ENCODE measurements around the gene GLIS2.

GLIS2 gene

DNA sequence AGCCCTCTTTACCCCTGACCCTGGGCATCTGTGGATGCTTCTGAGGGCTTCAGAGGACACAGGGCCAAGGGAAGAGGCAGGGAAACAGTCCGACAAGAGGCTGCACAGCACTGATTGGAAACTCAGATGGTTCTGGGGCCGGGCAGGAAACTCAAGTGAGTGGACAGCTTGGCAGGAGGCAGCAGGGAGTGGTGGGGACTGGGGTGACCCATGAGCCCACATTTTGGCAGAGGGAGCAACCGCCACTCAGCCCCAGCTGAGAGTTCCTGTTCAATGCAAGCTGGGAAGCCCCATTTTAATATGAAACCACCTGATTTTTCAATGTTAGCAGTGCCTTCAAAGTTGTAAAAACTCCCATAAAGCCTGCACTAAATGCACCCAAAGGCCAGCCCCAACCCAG is 54.3 kb downstream of the GLIS2 start:
- DNase-seq (ENCODE audit: low read depth): no peak

DNA sequence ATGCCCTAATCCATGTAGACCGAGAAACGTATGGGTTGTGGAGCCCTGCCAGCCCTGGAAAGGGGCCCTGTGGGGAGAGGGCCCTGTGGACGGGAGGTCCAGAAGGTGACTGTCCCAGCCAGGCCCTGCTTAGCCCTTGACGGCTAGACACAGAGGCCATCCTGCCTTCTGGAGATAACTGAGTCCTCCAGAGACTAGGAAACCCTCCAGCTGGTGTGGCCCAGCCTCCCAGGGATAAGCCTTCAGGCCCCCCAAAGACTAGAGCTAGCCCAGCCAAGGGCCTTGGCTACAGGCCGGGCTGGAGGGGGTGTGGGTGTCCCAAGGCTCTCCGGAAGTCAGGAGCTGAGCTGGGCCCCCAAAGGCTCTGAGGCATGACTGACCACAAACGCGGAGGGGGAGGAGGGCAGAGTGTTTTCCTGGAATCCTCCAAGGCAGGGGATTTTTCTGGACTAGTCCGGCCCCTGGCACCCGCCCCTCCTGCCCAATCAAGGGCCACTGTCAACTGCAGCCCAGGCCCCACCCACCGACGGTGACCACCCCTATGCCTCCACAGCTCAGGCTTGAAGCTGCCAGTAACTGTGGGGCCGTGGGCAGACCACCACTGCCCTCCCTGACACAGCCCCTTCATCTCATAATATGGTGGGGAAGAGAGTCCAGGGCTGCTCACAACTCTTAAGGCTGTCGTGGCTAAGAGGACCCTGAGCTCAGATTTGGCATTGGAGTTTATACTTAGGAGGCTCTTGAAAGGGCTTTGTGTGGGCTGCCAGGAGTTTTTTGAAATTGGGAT is 54.9 kb downstream of the GLIS2 start:
- no peak for DNase-seq (ENCODE audit: low read depth)

DNA sequence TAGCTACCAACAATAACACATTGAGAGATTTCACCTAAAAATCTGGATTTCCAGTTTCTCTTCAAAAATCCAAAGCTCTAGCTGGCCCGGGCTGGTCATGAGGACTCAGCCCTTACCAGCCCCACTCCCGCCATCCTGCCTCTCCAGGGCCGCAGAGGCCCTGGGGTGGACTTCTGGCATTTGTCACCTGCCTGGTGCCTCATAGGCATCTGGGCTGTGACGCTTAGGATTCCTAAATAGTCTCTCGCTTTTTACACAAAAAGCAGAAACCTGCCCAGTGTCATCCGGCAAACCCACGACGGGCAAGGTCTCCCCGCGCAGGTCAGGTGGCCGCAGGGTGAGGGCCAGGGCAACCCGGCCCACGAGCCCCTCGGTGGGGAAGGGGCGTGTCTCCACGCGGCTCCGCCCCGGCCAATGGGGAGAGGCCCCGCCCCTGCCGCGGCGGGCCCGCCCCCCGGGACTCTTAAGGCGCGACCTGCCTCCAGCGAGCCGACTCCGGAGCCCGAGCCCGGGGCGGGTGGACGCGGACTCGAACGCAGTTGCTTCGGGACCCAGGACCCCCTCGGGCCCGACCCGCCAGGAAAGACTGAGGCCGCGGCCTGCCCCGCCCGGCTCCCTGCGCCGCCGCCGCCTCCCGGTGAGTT is 55.6 kb downstream of the GLIS2 start, which contains the start of gene VASN:
TSS of gene VASN (plus strand) at position 492 of the 644 bp plus-strand sequence. CDS start 9,030 bp downstream, outside the sequence.
- DNase-seq (ENCODE audit: low read depth): peak; percentile 71

DNA sequence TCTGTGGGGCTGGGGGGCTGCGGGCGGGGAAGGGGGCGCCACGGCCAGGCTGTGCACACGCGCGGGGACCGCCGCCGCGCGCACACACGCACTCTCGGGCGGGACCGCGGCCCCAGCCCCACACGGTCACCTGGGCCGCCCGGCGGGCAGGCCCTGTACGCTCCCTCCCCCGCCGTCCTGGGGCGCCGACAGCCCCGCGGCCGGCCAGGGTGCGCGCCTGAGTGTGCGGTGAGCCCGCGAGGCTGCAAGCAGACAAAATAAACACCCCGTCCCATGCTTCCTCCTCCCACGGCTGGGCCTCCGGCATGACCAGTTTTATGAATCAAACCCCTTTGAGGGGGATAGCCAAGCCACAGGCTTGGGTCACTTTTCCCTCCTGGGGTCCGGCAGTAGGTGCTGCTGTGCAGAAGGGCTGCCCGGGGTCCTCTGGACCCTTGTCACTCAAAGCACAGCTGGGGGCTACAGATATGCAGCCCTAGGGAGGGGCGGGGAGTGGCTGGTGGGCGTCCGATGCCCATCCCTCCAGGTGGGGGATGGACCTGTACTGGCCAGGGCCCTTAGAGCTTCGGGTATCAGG is 56.2 kb downstream of the GLIS2 start:
- no peak for DNase-seq (ENCODE audit: low read depth)

DNA sequence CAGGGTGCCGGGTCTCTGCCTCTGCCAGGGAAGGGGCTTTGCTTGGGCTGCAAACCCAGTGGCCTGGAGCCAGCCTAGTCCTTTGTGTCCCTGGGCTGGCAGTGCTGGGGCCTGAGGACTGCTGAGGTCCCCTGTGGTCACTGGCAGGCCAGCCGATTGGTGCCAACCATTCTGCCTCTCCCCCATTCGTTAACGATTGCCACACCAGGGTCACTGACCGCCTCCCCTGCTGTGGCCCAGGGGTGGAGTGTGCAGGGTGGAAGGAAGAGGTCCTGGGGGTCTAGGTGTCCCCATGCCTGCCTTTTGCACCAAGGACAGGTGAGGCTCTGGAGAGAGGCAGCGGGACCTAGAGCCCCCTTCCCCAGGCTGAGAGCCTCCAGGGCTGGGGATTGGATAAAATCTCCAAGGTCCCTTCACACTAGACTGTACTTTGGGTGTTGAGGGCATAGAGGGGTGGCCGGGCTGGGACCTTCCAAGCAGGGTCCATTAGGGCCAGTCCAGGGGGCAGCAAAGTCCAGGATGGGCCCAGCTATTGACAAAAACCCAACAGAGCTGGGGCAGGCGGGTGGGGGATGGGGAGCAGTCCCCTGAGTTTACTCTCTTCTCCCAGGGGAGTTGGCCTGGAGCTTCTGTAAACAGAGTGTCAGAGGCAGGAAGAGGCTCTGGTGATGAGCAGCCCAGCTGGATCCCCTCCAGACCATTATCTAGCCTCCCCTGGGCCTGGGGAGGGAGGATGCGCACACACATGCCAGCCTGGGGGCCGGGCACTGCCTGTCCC is 56.9 kb downstream of the GLIS2 start:
- DNase-seq (ENCODE audit: low read depth): no peak

DNA sequence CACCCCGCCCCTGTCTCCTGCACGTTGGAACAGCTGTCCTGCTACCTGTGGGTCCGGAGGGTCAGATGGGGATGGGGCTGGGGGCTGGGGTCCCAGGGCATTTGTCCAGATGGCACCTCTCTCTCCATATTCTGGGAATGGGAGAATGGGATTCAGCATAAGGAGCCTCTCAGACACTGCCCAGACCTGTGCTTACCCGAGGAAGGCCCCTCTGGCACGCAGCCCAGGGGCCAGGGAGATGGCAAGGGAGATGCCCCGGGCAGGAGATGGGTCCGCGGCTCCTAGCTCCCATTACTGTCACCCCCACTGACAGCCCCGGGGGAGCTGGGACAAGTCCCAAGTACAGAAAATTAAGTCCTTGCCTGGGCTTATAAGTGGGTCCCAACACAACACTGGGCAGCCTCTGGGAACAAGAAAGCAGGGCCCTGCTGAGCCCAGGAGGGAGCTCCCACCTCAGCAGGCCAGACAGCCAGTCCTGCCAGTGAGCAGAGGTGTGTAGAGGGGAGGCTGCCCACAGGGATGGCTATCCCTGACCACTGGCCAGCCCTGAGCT is 57.6 kb downstream of the GLIS2 start:
- no peak for DNase-seq (ENCODE audit: low read depth)

DNA sequence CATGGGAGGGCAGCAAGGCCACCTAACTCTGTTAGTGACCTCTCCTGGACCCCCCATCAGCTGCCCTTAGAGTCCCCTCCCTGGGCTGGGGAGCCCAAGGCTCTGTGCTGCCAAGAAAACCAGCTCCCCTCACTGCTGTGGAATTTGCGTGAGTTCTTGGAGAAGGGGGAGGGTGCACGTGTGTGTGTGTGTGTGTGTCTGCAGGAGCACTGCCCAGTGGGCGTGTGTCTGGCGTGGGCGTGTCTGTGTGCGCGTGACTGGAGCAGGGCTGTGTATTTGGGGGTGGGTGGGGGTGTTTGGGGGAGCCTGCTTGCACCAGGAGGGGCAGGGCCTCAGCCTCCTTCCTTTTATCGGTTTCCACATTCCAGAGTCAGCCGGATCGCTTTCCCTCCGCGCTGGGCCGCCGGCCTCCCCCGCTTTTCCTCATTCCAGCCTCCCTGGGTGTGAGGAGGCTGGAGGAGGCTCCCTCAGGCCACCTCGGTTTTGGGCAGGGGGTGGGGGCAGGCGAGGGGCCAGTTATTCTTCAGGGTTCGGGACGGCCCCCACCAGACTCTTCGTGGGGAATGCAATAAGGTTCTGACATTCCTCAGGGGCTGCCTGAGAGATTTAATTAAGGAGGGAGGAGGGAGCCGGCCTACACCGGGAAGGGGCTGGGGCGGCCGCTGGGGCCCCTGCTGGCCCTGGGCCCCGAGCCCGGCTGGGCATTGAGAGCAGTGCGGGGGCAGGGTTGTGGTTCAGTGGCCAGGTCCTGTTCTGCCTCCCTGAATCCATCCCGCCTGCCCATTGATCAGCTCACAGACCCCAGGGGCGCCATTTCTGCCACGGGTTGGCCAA is 58.3 kb downstream of the GLIS2 start:
- DNase-seq (ENCODE audit: low read depth): no peak

DNA sequence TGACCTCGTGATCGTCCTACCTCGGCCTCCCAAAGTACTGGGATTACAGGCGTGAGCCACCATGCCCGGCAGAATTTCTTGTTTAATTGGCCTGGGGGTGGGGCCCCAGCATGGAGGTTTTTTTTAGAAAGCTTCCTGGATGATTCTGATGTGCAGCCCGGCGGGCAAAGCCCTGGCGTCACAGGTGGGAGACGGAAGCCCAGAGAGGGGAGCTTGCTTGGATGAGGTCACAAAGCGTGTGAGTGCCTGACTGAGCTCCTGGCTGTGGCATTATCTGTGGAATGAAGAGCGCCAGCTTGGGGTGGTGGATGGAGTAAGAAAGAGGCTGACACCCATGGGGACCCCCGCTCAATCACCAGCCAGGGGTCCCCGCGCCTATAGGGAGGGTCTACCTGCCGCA is 59.9 kb downstream of the GLIS2 start:
- no peak for DNase-seq (ENCODE audit: low read depth)

DNA sequence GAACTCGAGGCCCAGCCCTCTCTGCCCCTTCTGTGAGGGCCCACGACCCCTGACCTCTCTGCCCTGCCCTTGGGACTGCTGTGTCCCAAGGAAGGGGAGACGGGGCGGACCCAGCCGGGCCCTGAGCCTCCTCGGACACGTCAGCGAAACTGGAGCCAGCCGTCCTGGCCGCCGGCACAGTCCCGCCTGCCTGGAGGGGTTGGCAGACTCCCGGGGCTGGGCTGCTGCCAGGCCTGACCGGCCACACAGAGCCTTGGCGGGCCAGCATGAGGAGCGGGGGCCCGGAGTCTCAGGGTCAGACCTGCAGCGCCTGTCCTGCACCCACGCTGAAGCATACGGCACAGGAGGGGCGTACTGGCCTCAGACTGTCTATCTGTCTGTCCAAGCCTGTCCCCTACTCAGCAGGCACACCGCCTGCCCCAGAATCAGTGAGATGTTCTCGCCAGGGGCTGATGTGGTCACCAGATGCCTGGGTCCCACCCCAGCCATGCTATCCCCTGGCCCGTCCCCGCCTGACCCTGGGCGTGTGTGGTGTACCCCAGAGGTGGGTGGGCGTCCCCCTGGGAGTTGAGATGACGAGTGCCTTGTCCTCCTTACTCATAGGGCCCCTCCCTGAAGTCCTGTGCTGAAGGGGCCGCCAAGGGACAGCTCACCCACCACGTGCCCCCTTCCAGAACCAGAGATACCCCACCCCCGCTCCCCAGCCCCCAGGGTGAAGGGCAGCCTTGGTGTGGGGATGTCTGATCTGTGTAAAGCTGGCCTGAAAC is 60.4 kb downstream of the GLIS2 start:
- no peak for DNase-seq (ENCODE audit: low read depth)

DNA sequence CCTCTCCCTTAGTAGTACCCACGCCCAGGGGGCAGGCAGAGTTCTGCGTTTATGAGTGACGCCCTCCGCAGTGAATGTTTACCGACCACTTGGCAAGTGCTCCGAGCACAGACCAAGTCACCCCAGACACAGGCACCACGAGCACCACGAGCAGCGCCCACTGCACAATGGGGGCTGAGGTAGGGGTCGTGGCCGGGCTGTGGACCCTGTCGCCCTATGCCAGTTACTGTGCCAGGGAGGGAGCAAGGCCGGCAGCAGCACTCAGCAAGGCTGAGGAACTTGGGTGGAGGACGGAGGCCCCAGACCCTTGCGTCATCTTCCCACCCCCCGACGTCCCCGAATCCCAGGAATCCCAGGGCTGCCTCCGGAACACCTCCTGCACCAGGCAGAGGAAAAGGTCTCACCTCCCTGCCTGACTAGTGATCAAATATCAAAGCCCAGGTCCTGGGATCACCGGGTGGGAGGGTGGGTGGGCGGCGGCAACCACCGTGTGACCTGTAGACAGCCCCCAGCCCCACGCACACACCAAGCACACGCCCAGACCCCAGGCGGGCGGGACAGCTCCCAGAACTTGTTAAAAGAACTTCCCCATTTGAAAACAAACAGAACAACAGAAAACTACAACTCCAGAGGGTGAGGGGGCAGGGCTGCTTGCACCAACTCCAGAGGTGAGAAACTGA is 61.2 kb downstream of the GLIS2 start:
- no peak for DNase-seq (ENCODE audit: low read depth)

DNA sequence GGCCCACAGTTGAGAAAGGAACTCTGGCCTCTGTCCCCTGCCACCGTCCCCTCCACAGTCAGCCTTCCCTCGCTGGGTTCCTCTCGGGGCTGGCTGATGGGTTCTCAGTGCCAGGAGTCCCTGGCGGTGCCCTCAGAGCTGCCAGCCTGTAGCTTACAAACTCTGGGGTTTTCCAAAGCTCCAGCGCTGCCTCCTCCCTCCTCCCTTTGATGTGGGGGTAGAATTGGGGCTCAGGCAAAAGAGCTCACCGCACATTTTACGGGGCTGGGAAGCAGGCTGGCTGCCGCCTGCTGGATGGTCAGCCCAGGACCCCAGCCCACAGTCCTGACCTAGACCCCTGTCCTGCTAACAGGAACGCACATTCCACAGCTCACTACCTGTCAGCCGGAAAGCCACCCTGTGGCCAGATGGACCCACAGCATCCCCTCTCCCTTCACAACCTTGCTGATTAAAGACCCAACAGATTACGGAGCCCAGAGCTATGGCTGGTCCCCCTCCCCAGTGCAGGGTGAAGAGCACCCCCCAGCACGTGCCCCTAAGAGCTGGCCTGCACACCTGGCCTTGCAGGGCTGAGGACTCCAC is 61.8 kb downstream of the GLIS2 start:
- DNase-seq (ENCODE audit: low read depth): no peak

DNA sequence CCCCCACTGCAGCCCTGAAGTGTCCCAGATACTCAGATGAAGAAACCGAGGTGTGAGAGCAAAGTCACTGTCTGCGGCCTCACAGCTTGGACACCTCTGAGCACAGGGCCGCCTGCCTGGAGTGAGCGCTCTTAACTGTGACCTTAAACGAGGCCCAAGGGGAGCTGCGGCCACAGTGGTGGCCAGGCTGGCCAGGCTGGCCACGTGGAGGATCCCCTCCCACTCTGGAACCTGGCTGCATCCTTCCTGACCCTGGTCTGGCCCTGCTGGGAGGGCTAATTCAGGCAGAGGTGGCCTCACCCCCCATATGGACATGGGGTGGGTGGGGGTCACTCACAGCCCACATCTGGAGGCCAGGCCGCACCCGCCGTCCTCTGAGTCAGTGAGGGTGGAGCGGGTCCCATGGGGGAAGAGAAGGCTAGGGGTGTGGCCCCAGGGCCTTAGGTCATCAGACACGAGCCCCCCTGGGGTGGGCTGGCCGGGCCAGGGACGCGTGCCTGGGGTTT is 62.3 kb downstream of the GLIS2 start:
- DNase-seq (ENCODE audit: low read depth): no peak

DNA sequence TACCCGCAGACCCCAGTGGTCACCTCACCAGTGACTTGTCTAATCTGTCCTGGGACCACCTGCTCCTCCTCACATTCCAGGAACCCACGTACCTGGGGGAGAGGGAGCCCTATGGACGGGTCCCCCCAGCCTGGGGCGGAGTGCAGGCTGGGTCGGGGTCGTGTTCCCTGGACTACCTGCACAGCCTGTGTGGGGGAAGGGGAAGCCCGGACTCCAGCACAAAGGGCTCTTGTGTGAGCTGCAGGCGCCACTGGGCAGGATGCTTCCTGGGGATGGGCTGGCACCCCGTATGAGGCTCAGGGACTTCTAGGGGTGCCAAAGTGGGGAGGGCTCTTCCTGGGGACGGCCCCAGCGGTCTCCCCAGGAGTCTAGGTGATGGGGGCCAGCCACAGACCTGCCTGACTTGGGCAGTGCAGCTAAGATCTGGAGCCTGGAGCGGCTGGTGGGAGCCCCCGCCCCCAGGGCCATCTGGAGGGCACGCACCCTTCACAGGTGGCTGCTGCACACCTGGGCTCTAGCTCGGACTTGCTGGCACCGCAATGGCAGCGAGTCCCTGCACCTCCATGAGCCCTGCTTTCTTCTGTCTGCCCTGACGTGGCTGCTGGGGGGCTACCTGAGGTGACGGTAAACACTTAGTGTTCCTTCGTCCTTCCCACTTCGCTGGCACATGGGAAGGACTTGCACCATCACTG is 63.3 kb downstream of the GLIS2 start:
- DNase-seq (ENCODE audit: low read depth): no peak

DNA sequence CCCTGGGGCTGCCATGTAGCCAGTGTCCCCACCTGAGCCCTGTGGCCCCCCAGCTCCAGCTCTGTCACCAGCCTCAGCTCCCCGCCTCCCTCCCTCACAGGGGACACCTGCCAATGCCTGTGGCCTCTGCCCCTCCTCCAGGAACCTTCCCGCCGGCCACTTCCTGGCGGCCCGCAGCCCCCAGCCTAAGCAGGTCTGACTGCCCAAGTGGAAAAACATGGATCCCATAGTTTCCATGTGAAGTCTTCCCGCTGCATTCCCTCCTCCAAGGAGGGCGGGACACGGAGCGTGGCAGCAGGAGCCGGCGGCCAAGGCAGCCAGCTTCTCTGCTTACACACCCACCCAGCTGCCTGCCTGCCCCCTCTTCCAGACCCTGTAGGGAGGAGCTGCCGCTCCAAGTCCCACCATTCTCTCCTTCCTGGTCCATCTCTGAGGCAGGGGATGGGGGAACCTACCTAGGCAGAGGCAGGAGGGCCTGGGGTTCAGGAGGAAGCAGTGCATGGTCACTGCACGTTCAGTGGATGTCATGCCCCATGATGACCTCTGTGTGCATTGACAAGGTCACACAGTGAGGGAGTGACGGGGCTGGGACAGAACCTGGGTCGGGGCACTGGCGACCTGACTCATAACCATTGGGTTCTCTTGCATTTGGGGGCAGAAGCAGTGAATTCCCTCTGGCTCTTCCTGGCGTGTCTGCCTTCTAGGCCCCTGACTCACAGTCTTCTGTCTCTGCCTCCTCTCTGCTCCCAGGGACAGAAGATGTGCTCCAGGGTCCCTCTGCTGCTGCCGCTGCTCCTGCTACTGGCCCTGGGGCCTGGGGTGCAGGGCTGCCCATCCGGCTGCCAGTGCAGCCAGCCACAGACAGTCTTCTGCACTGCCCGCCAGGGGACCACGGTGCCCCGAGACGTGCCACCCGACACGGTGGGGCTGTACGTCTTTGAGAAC is 64.5 kb downstream of the GLIS2 start:
- DNase-seq (ENCODE audit: low read depth): no peak

DNA sequence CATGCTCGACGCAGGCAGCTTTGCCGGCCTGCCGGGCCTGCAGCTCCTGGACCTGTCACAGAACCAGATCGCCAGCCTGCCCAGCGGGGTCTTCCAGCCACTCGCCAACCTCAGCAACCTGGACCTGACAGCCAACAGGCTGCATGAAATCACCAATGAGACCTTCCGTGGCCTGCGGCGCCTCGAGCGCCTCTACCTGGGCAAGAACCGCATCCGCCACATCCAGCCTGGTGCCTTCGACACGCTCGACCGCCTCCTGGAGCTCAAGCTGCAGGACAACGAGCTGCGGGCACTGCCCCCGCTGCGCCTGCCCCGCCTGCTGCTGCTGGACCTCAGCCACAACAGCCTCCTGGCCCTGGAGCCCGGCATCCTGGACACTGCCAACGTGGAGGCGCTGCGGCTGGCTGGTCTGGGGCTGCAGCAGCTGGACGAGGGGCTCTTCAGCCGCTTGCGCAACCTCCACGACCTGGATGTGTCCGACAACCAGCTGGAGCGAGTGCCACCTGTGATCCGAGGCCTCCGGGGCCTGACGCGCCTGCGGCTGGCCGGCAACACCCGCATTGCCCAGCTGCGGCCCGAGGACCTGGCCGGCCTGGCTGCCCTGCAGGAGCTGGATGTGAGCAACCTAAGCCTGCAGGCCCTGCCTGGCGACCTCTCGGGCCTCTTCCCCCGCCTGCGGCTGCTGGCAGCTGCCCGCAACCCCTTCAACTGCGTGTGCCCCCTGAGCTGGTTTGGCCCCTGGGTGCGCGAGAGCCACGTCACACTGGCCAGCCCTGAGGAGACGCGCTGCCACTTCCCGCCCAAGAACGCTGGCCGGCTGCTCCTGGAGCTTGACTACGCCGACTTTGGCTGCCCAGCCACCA is 65.4 kb downstream of the GLIS2 start:
- no peak for DNase-seq (ENCODE audit: low read depth)

Data from T follicular helper cell (primary cell).